ENCODE results near the gene CDK5R2. TPM values are rescaled to one million over a fixed set of nuclear protein-coding genes. Genes with fewer than 3 reads are reported as not detected.
A peak's percentile ranks its signal among the peaks of the same experiment; 100 is the strongest.

Gene CDK5R2
- total RNA-seq, 2 donors from 2014 or later, result 0.78 TPM; not detected in 1

DNA sequence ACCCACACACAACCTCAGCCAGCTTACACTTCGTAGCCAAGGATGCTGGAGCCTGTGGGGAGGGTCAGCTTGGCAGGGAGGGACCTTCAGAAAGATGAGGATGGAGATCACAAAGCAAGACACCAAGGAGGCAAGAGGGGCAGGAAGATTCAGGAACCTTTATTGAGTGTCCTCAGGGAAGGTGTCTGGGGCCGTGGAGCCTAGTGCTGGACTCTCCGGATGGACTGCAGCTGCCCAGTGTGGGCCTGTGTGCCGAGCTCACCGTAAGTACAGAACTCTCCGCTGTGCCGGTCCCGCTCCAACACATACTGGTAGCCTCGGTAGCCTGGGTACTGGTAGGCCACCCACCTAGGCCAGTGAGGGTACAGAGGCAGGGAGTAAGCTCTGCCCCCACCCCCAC lies 30.6 kb downstream of the CDK5R2 start:
- WGBS, 2 donors, result 13 to 14% methylated on average over 6 to 9 of the region's 9 CpGs
- H3K27ac ChIP-seq, result no peak overlapping the region
- H3K4me3 ChIP-seq, result no peak overlapping the region
- H3K36me3 ChIP-seq (replicated peaks in 1 of 2; ENCODE audit: insufficient read depth in 1 of 2, low read depth in 2 of 2), result no peaks in the 10 kb centered on the region
- no peaks in the 10 kb centered on the region for H3K9me3 ChIP-seq
- DNase-seq (no peak), ATAC-seq (no peak)
- intact Hi-C loops (cut with DNase I), result no loop called here
- H3K4me1 ChIP-seq, result peaks cover 22% of the 10 kb centered on the region
- H3K27me3 ChIP-seq, result peaks cover 0 to 55% of the 10 kb centered on the region in 2 donors
- no peak for TF ChIP-seq POLR2A (IDR thresholded peaks at IDR 0.05)
- TF ChIP-seq, protein P1, sequence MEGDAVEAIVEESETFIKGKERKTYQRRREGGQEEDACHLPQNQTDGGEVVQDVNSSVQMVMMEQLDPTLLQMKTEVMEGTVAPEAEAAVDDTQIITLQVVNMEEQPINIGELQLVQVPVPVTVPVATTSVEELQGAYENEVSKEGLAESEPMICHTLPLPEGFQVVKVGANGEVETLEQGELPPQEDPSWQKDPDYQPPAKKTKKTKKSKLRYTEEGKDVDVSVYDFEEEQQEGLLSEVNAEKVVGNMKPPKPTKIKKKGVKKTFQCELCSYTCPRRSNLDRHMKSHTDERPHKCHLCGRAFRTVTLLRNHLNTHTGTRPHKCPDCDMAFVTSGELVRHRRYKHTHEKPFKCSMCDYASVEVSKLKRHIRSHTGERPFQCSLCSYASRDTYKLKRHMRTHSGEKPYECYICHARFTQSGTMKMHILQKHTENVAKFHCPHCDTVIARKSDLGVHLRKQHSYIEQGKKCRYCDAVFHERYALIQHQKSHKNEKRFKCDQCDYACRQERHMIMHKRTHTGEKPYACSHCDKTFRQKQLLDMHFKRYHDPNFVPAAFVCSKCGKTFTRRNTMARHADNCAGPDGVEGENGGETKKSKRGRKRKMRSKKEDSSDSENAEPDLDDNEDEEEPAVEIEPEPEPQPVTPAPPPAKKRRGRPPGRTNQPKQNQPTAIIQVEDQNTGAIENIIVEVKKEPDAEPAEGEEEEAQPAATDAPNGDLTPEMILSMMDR (IDR thresholded peaks at IDR 0.05), result no peak

DNA sequence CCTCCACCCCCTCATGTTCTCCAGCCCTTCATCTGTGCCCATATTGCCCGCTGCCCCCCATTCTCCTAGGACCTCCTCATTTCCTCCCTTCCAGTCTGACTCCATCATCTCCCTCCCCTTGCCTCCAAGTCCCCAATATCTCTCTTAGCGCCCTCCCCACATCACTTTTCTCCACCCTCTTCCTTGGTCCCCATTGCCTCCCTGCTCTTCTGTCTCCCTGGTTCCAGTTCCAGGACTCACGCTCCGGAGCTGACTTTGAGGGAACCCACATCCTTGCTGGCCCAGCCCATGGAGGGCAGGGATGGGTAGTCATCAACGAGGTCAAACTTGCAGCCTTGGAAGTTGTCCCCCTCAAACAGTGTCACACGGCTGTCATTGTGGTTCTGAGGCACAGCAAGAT lies 31.1 kb downstream of the CDK5R2 start:
- ATAC-seq (no peak), DNase-seq (no peak)
- H3K4me1 ChIP-seq, result peaks cover 20% of the 10 kb centered on the region
- H3K9me3 ChIP-seq, result no peaks in the 10 kb centered on the region
- H3K4me3 ChIP-seq, result no peak overlapping the region
- no peaks in the 10 kb centered on the region for H3K36me3 ChIP-seq (replicated peaks in 1 of 2; ENCODE audit: insufficient read depth in 1 of 2, low read depth in 2 of 2)
- WGBS, 2 donors, result 12 to 16% methylated on average over 6 of the region's 6 CpGs
- no peak overlapping the region for H3K27ac ChIP-seq
- TF ChIP-seq, protein P1 (IDR thresholded peaks at IDR 0.05), result no peak
- intact Hi-C loops (cut with DNase I), result no loop called here
- peaks cover 0 to 51% of the 10 kb centered on the region in 2 donors for H3K27me3 ChIP-seq

DNA sequence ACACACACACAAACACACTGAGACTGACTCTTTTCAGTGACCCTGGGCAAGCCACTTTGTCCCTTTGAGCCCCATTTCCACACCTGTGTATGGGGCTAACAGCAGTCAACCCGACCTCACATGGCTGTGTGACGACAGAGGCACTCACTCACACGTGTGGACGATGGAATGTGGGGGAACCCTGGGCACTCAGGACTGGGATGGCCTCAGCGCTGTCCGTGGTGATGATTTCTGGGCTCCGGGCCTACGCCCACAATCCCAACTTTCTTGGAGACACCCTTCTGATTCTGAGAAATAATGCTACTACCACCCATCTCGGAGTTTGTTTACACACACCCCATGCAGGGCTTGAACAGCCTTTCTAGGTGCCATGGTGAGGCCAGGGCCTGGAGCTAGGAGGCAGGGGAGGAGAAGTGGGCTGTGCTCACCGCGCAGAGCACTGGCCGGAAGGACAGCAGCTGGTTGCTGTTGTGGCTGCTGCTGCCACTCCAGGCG lies 32.3 kb downstream of the CDK5R2 start:
- intact Hi-C loops (cut with DNase I), result no loop called here
- TF ChIP-seq, protein P1 (IDR thresholded peaks at IDR 0.05), result no peak
- no peak for TF ChIP-seq POLR2A (IDR thresholded peaks at IDR 0.05)
- no peak for ATAC-seq

DNA sequence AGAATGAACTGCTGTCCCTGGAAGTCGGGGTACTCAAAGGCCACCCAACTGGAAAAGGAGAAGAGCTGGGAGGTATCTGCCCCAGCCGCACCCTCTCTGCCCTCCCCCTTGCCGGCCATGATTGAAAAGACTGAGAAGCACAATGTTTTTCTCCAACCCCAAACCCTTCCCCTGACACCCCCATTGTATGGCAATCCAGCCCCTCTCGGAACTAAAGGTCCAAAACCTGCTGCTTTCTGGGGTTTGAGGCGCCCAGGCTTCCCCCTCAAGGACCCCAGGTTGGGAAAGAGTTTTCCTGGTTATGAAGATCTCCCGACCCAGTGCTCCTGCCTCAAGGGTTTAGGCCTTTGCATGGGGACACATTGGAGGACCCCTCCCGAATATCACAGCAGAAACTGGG lies 32.7 kb downstream of the CDK5R2 start:
- no peak overlapping the region for H3K27ac ChIP-seq
- H3K4me3 ChIP-seq, result no peak overlapping the region
- no peaks in the 10 kb centered on the region for H3K9me3 ChIP-seq
- H3K36me3 ChIP-seq (replicated peaks in 1 of 2; ENCODE audit: insufficient read depth in 1 of 2, low read depth in 2 of 2), result no peaks in the 10 kb centered on the region
- TF ChIP-seq, protein P1 (IDR thresholded peaks at IDR 0.05), result no peak
- TF ChIP-seq POLR2A (IDR thresholded peaks at IDR 0.05), result no peak
- peaks cover 34% of the 10 kb centered on the region for H3K4me1 ChIP-seq
- DNase-seq (no peak), ATAC-seq (no peak)
- intact Hi-C loops (cut with DNase I), result no loop called here
- peaks cover 0 to 35% of the 10 kb centered on the region in 2 donors for H3K27me3 ChIP-seq
- WGBS, 2 donors, result 21 to 41% methylated on average over 6 to 7 of the region's 7 CpGs

More for the DNA sequence above, 32.3 kb downstream of the CDK5R2 start:
- no peak overlapping the region for H3K27ac ChIP-seq
- peaks cover 0 to 40% of the 10 kb centered on the region in 2 donors for H3K27me3 ChIP-seq
- H3K9me3 ChIP-seq, result no peaks in the 10 kb centered on the region
- no peak for DNase-seq
- 23 to 32% methylated on average over 9 to 13 of the region's 13 CpGs for WGBS, 2 donors
- peaks cover 31% of the 10 kb centered on the region for H3K4me1 ChIP-seq
- no peak overlapping the region for H3K4me3 ChIP-seq
- H3K36me3 ChIP-seq (replicated peaks in 1 of 2; ENCODE audit: insufficient read depth in 1 of 2, low read depth in 2 of 2), result no peaks in the 10 kb centered on the region

DNA sequence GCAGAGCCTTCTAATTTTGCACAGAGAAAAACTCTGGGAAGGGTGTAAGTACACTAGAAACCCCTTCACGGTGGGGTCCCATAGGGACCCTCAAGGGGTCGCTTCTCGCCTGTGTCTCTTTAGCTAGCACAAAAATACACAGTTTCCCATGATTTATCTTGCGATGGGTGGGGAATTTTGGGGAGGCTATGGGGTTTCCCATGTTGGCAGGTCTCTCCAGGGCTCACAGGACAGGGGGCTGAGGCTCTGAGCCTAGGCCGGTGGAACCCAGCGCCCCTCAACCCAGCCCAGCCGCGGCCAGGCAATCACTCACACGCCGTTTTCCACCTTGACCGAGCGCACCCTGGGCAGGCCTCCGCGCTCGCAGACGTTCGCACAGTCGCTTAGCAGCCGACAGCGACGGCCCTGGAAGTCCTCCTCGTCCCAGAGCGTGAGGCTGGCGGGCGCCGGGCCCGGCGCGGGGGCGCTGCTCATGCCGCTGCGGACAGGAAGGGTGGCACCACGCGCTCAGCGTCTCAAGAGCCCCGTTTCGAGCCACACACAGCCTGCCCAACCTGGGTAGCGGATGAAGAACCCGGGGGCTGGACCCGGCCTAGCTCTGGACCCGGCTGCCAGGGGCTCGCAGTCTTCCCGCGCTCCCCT lies 33.4 kb downstream of the CDK5R2 start:
- H3K4me1 ChIP-seq, result peaks cover 40% of the 10 kb centered on the region
- TF ChIP-seq, protein P1 (IDR thresholded peaks at IDR 0.05), result no peak
- TF ChIP-seq POLR2A (IDR thresholded peaks at IDR 0.05), result peak in 2 of 3 donors; percentile 4 to 30
- intact Hi-C loops (cut with DNase I), result no loop called here
- no peaks in the 10 kb centered on the region for H3K36me3 ChIP-seq (replicated peaks in 1 of 2; ENCODE audit: insufficient read depth in 1 of 2, low read depth in 2 of 2)
- no peaks in the 10 kb centered on the region for H3K9me3 ChIP-seq
- ATAC-seq, result no peak
- WGBS, 2 donors, result 2 to 10% methylated on average over 3 to 30 of the region's 44 CpGs
- H3K27me3 ChIP-seq, result peaks cover 0 to 33% of the 10 kb centered on the region in 2 donors
- no peak overlapping the region for H3K4me3 ChIP-seq
- no peak overlapping the region for H3K27ac ChIP-seq
- DNase-seq, result peak in 3 of 4 donors; percentile 31 to 50 (median 48)
